RWPE2 (cell line): ENCODE data around the gene CETN2.

ENCODE experiments used
- ATAC-seq: fragments of 200-7000 bp; cut with Tn5 transposase; 3 replicates; pipeline ENCODE4 v1.9.1; 2021; ENCODE audit warnings: low read depth
- DNase-seq: peaks from one replicate; pipeline ENCODE4 v3.0.0-alpha.2; 2020; ENCODE audit warnings: low spot score
- H3K27ac ChIP-seq: fragments of 450-650 bp; 2 replicates; pipeline ENCODE4 v1.5.1; 2017; ENCODE audit warnings: mild to moderate bottlenecking; ENCODE audit not compliant: poor library complexity, severe bottlenecking
- H3K27me3 ChIP-seq: fragments of 250-450 bp; sonication (Bioruptor Pico); 2 replicates; pipeline ENCODE4 v1.5.1; 2021; ENCODE audit warnings: mild to moderate bottlenecking, moderate library complexity; ENCODE audit not compliant: insufficient read depth, poor library complexity, severe bottlenecking
- H3K36me3 ChIP-seq: fragments of 250-450 bp; sonication (Bioruptor Pico); 2 replicates; pipeline ENCODE4 v1.5.1; 2020; ENCODE audit warnings: low read depth, mild to moderate bottlenecking, moderate library complexity
- H3K4me1 ChIP-seq: fragments of 250-450 bp; sonication (Bioruptor Pico); 2 replicates; pipeline ENCODE4 v1.5.1; 2021; ENCODE audit warnings: mild to moderate bottlenecking, moderate library complexity; ENCODE audit not compliant: insufficient read depth, poor library complexity, severe bottlenecking
- H3K4me3 ChIP-seq: fragments of 250-450 bp; sonication (Bioruptor Pico); 2 replicates; pipeline ENCODE4 v1.5.1; 2021; ENCODE audit warnings: mild to moderate bottlenecking, moderate library complexity; ENCODE audit not compliant: severe bottlenecking
- H3K9me3 ChIP-seq: fragments of 250-450 bp; sonication (Bioruptor Pico); 2 replicates; pipeline ENCODE4 v1.5.1; 2021; ENCODE audit warnings: mild to moderate bottlenecking, moderate library complexity; ENCODE audit not compliant: severe bottlenecking
- CTCF ChIP-seq: fragments of 450-650 bp; IDR thresholded peaks from one replicate; pipeline ENCODE4 v1.5.1; 2017; ENCODE audit warnings: mild to moderate bottlenecking, moderate library complexity; ENCODE audit not compliant: poor library complexity, severe bottlenecking

CETN2 gene

GRCh38 chrX:152861826-152862225 lies 31.3 kb upstream of the CETN2 start:
- no peak overlapping the region for H3K4me3 ChIP-seq
- no peak for ATAC-seq
- H3K9me3 ChIP-seq, result no peaks in the 10 kb centered on the region
- peaks cover 55% of the 10 kb centered on the region for H3K36me3 ChIP-seq
- DNase-seq, result no peak
- no peaks in the 10 kb centered on the region for H3K4me1 ChIP-seq
- no peaks in the 10 kb centered on the region for H3K27me3 ChIP-seq
- no peak overlapping the region for H3K27ac ChIP-seq
- TF ChIP-seq CTCF, result no peak

- ATAC-seq (no peak), DNase-seq (no peak)
- H3K9me3 ChIP-seq, result no peaks in the 10 kb centered on the region
- H3K27me3 ChIP-seq, result no peaks in the 10 kb centered on the region
- H3K4me1 ChIP-seq, result no peaks in the 10 kb centered on the region
- peaks cover 49% of the 10 kb centered on the region for H3K36me3 ChIP-seq
- no peak overlapping the region for H3K4me3 ChIP-seq
- no peak overlapping the region for H3K27ac ChIP-seq
- no peak for TF ChIP-seq CTCF
Observed at GRCh38 chrX:152861116-152861515, 30.6 kb upstream of the CETN2 start.

- Histone ChIP-seq H3K36me3 (peaks cover 15% of the 10 kb centered on the region), H3K27ac (no peak overlapping the region), H3K27me3 (no peaks in the 10 kb centered on the region), H3K9me3 (no peaks in the 10 kb centered on the region), H3K4me3 (no peak overlapping the region), H3K4me1 (no peaks in the 10 kb centered on the region)
- ATAC-seq (no peak), DNase-seq (no peak)
- no peak for TF ChIP-seq CTCF
Observed at GRCh38 chrX:152853986-152854385, 23.4 kb upstream of the CETN2 start.

- TF ChIP-seq CTCF, result no peak
- peaks cover 9% of the 10 kb centered on the region for H3K36me3 ChIP-seq
- no peaks in the 10 kb centered on the region for H3K27me3 ChIP-seq
- H3K4me3 ChIP-seq, result no peak overlapping the region
- no peaks in the 10 kb centered on the region for H3K4me1 ChIP-seq
- DNase-seq (no peak), ATAC-seq (no peak)
- H3K27ac ChIP-seq, result no peak overlapping the region
- H3K9me3 ChIP-seq, result no peaks in the 10 kb centered on the region
Observed at GRCh38 chrX:152850465-152850864, 19.9 kb upstream of the CETN2 start.

- H3K27ac ChIP-seq, result no peak overlapping the region
- DNase-seq, result no peak
- no peak for TF ChIP-seq CTCF
Observed at GRCh38 chrX:152847281-152847680, 16.7 kb upstream of the CETN2 start.

More at GRCh38 chrX:152847281-152847680, 16.7 kb upstream of the CETN2 start:
- Histone ChIP-seq H3K36me3 (peaks cover 9% of the 10 kb centered on the region), H3K4me3 (no peak overlapping the region), H3K4me1 (no peaks in the 10 kb centered on the region), H3K27me3 (no peaks in the 10 kb centered on the region), H3K9me3 (no peaks in the 10 kb centered on the region)
- no peak for ATAC-seq
